OCI-LY3 (cell line): ENCODE results near the gene UBAP2L.

Experiments
- CTCF ChIP-seq: fragments of 200-600, 300-600 bp; sonication (generic); IDR thresholded peaks from 2 replicates; pipeline ENCODE4 v1.5.1; 2014; ENCODE audit warnings: antibody characterized with exemption, low read length, low read depth
- EZH2phosphoT487 ChIP-seq: fragments of 200-600 bp; shearing (Covaris generic); IDR thresholded peaks from 2 replicates; pipeline ENCODE4 v1.6.1; 2018; ENCODE audit warnings: antibody characterized with exemption, mixed run types, low read depth

- no peak for TF ChIP-seq CTCF
- TF ChIP-seq EZH2phosphoT487: no peak
These were observed 21.1 kb downstream of the UBAP2L start for GRCh38 chr1:154241703-154242351.
